Subcutaneous adipose tissue (tissue), 4 donors: ENCODE measurements around the gene SLC11A1. TPM values are rescaled to one million over a fixed set of nuclear protein-coding genes. Genes with fewer than 3 reads are reported as not detected.

ENCODE experiments used
- CTCF ChIP-seq: fragments of 450-650 bp; IDR thresholded peaks from one replicate; pipeline ENCODE4 v1.5.1; 2016; ENCODE audit warnings: low read depth, mild to moderate bottlenecking, control low read depth, antibody characterized with exemption, moderate library complexity
- total RNA-seq, 4 donors: library from RNA; depleted of rRNA; stranded (reverse); fragments of >200 nt; gene quantifications; one replicate each; pipeline ENCODE4 v1.1.0, GENCODE V29; 2016

Gene SLC11A1
- total RNA-seq, 4 donors from 2014 or later = 50.5 to 103 (median 65.4) TPM

GRCh38 chr2:218399391-218400166 lies 17.5 kb downstream of the SLC11A1 start, which contains the start of gene CTDSP1:
Gene CTDSP1 (plus strand): TSS chr2:218399868. CDS start chr2:218400091, 223 bp downstream.
- no peak for TF ChIP-seq CTCF

GRCh38 chr2:218400167-218400929 lies 18.3 kb downstream of the SLC11A1 start:
- TF ChIP-seq CTCF = no peak

- no peak for TF ChIP-seq CTCF
Observed at GRCh38 chr2:218400930-218401881, 19.1 kb downstream of the SLC11A1 start.

- no peak for TF ChIP-seq CTCF
Observed at GRCh38 chr2:218401890-218402289, 19.8 kb downstream of the SLC11A1 start.

GRCh38 chr2:218402491-218402901 lies 20.4 kb downstream of the SLC11A1 start:
- no peak for TF ChIP-seq CTCF

- TF ChIP-seq CTCF = no peak
Observed at GRCh38 chr2:218402911-218403411, 20.9 kb downstream of the SLC11A1 start.
